RKO (cell line): ENCODE measurements around the gene NRG3.
"Not testable (repeated sequence)": the region's sequence is repeated elsewhere in the genome, so short reads cannot be mapped to it uniquely, and the experiment has no call there.

Experiments
- DNase-seq: peaks from one replicate; pipeline ENCODE4 v3.0.0-alpha.2; 2016; ENCODE audit warnings: low spot score

Gene NRG3

DNA sequence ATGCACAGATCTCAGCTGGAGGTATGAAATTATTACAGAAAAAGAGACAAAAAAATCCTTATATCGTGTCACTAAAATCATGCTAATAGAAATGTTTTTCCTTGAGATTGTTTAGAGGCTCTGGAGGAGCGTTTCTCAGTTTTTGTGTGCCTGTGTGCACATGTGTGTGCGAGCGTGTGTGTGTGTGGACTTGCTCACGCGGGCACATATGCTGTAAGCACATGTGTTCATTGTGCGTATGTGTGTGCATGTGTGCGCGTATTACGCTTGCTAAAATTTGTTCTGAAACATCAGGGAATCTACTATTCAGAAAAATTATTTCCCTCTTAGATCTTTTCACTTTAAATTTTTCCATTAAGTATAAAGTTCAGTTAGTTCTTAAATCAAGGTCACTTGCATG, 1111.2 kb downstream of the NRG3 start:
- DNase-seq: no peak

DNA sequence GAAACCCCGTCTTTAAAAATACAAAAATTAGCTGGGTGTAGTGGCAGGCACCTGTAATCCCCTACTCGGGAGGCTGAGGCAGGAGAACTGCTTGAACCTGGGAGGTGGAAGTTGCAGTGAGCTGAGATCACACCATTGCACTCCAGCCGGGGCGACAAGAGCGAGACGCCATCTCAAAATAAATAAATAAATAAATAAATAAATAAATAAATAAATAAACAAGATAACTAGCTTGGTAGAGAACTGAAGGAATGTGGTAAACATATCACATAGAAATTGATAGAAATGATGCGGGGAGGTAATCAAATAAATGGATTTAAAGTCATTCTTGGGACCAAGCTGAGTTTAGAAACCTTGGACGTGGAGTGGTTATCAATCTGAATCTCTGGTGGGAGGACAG, 1131.5 kb downstream of the NRG3 start:
- DNase-seq: not testable (repeated sequence)

DNA sequence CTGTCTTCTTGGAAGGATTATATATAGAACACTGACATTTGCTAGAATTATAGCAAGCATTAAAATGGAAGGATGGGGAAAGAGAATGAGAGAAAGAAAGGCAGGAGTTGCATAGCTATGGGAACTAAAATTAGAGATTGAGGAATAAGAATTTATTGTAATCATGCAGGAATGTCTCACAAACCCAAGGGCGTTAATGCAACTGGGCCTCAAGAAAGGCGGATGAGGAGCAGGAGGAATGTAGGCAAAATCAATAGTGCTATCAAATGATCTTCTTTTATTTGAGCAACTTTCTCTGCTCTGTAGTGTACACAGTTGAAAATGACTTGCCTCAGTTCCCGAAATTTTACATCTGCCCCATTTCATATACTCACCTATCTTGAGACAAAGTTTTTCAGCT, 1132.5 kb downstream of the NRG3 start:
- no peak for DNase-seq

DNA sequence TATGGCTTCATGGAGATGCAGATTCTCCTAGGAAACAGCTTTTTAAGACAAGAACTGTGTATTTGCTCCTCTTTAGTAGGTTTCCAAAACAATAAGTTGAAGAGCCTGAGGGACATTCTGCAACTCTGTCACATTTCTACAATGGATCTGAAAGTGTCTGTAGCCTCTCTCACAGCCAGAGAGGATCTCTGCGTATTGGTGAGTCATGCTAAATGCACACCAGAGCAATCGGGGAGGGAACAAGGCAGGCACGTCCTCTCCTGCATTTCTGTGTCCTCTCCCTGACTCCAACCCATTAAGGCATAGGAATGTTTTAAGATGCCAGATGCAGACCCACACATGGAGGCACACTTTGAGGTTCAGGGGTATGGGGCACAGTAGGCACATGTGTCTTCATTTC, 1137.9 kb downstream of the NRG3 start:
- DNase-seq: no peak

DNA sequence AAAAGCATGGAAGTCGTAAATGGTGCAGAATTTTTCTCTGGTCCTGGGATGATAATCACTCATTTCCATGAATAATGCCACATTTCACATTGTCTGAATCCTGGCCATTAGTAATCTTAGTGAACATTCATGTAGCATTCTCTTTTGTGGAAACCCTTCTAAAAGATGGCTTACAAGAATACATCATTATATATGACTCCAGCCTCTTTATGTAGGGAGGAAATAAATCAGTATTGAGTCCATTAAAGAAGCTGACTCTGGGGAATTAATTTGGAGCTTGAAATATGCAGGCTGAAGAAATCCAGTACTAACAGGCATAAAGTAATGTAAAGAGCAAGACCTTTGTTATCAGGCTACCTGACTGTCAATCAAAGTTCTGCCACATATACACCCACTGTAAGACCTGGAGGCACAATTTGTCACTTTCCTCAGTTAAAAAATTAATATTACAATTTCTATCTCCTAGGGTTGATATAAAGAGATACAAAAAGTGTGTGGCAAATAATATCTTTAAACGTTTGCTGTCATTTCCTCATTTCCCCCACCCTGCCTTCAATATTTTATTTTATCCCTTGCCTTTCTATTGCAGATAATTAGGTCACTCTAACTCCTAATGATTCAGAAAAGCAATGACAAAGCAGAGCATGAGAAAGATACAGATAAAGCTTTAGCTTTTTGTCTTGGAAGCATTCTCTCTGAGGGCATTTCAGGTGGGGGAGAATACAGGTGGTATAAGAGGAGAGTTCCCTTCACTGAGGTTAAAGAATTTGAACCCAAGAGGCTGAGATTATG, 1142.3 kb downstream of the NRG3 start:
- no peak for DNase-seq

DNA sequence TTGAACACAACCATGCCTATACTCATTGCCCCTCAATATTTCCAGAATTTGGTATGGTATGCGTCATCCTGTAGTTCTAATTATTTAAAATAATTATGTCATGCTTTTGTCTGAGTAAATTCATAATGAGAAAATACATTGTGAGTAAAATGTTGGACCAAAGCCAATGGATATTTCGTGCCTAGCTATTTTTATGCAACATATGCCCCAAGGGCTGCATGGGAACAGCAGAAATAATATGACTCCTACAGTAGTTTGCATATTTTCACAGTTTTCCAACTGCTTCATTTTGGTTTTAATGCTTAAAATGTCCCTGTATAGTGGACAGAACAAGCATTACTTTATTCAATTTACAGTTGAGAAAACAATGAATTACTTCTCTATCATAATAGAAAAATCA, 1148.7 kb downstream of the NRG3 start:
- no peak for DNase-seq
